Suprapubic skin (tissue), 4 donors: ENCODE data around the gene GIT2.

Experiments used
- POLR2A ChIP-seq, 2 donors: fragments of 450-650 bp; IDR thresholded peaks; one replicate each; pipeline ENCODE4 v1.6.1; 2017; ENCODE audit warnings: antibody characterized with exemption in 2 of 2, mild to moderate bottlenecking in 2 of 2, moderate library complexity in 2 of 2
- POLR2AphosphoS5 ChIP-seq, 3 donors: sonication (generic); formaldehyde crosslinking; IDR thresholded peaks; one replicate each; pipeline ENCODE4 v1.6.1; 2017; ENCODE audit warnings: antibody characterized with exemption in 3 of 3
- TF ChIP-seq, protein P1 (sequence below), 2 donors: fragments of 200-600 bp in 1 of 2; fragments of 450-650 bp in 1 of 2; sonication (generic) in 1 of 2; IDR thresholded peaks; one replicate each; pipeline ENCODE4 v1.5.1; 2016 to 2019; ENCODE audit warnings: antibody characterized with exemption in 2 of 2, mild to moderate bottlenecking in 1 of 2, moderate library complexity in 1 of 2

DNA sequence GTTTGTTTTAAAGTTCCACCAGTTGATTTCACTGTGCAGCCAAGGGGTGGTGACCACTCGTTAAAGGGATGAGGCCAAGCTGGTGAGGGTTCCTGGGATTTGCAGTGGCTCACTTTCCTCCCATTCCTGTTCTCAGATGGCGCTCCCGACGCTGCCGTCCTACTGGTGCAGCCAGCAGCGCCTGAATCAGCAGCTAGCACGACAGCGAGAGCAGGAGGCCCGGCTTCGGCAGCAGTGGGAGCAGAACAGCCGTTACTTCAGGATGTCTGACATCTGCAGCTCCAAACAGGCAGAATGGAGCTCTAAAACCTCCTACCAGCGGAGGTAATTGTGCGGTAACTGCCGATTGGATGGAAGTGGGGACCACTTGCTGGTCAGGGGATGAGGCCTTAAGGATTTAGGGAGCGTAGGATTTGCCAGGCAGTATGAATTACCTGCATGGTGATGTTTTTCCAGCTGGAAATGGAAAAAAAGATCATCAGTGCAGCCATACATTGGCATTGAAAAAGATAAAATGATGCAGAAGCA, 93.2 kb downstream of the GIT2 start:
- no peak for TF ChIP-seq POLR2A (IDR thresholded peaks at IDR 0.05)
- TF ChIP-seq, protein P1, sequence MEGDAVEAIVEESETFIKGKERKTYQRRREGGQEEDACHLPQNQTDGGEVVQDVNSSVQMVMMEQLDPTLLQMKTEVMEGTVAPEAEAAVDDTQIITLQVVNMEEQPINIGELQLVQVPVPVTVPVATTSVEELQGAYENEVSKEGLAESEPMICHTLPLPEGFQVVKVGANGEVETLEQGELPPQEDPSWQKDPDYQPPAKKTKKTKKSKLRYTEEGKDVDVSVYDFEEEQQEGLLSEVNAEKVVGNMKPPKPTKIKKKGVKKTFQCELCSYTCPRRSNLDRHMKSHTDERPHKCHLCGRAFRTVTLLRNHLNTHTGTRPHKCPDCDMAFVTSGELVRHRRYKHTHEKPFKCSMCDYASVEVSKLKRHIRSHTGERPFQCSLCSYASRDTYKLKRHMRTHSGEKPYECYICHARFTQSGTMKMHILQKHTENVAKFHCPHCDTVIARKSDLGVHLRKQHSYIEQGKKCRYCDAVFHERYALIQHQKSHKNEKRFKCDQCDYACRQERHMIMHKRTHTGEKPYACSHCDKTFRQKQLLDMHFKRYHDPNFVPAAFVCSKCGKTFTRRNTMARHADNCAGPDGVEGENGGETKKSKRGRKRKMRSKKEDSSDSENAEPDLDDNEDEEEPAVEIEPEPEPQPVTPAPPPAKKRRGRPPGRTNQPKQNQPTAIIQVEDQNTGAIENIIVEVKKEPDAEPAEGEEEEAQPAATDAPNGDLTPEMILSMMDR (IDR thresholded peaks at IDR 0.05) = no peak
- TF ChIP-seq POLR2AphosphoS5 (IDR thresholded peaks at IDR 0.05) = no peak
